Testis (tissue), 2 donors: ENCODE data around the gene ANTXRL.

Experiments
- POLR2A ChIP-seq: fragments of 450-650 bp; IDR thresholded peaks from one replicate; pipeline ENCODE4 v1.6.1; 2017; ENCODE audit warnings: antibody characterized with exemption, mild to moderate bottlenecking, moderate library complexity
- TF ChIP-seq, protein P1 (sequence below), 3 experiments: fragments of 450-650 bp in 2 of 3; fragments of 200-600 bp in 1 of 3; sonication (generic) in 1 of 3; IDR thresholded peaks; one replicate each; pipeline ENCODE4 v1.5.1; 2016 to 2019; ENCODE audit warnings: antibody characterized with exemption in 3 of 3, mild to moderate bottlenecking in 2 of 3, moderate library complexity in 1 of 3

GRCh38 chr10:46266306-46266985, 20.4 kb upstream of the ANTXRL start:
- TF ChIP-seq POLR2A: no peak
- TF ChIP-seq, protein P1, sequence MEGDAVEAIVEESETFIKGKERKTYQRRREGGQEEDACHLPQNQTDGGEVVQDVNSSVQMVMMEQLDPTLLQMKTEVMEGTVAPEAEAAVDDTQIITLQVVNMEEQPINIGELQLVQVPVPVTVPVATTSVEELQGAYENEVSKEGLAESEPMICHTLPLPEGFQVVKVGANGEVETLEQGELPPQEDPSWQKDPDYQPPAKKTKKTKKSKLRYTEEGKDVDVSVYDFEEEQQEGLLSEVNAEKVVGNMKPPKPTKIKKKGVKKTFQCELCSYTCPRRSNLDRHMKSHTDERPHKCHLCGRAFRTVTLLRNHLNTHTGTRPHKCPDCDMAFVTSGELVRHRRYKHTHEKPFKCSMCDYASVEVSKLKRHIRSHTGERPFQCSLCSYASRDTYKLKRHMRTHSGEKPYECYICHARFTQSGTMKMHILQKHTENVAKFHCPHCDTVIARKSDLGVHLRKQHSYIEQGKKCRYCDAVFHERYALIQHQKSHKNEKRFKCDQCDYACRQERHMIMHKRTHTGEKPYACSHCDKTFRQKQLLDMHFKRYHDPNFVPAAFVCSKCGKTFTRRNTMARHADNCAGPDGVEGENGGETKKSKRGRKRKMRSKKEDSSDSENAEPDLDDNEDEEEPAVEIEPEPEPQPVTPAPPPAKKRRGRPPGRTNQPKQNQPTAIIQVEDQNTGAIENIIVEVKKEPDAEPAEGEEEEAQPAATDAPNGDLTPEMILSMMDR (IDR thresholded peaks at IDR 0.05): no peak
